GM23338 (cell line): ENCODE measurements around the gene KRTAP4-2. TPM values are rescaled to one million over a fixed set of nuclear protein-coding genes. Genes with fewer than 3 reads are reported as not detected.

Source experiments
- ATAC-seq: fragments of 200-7000 bp; cut with Tn5 transposase; 3 replicates; pipeline ENCODE4 v1.9.1; 2020
- DNase-seq: peaks from one replicate; pipeline ENCODE4 v3.0.0-alpha.2; 2015; ENCODE audit warnings: low spot score
- H2AFZ ChIP-seq: fragments of 200-600 bp; sonication (generic); 2 replicates; pipeline ENCODE4 v1.8.0; 2016; ENCODE audit warnings: antibody characterized with exemption, mild to moderate bottlenecking, moderate library complexity
- H3F3A ChIP-seq: fragments of 200-600 bp; sonication (generic); replicated peaks from 2 replicates; pipeline ENCODE4 v1.8.0; 2017; ENCODE audit warnings: antibody characterized with exemption, mixed run types, low read depth
- H3K27ac ChIP-seq: fragments of 200-600 bp; sonication (generic); 2 replicates; pipeline ENCODE4 v1.6.1; 2016; ENCODE audit warnings: low read depth
- H3K27me3 ChIP-seq: fragments of 200-600 bp; sonication (generic); 2 replicates; pipeline ENCODE4 v1.8.0; 2016; ENCODE audit warnings: mild to moderate bottlenecking, mixed run types, moderate library complexity; ENCODE audit not compliant: insufficient read depth
- H3K36me3 ChIP-seq: fragments of 200-600 bp; sonication (generic); 2 replicates; pipeline ENCODE4 v1.8.0; 2016; ENCODE audit warnings: mild to moderate bottlenecking; ENCODE audit not compliant: insufficient read depth
- H3K4me1 ChIP-seq: fragments of 200-600 bp; sonication (generic); 2 replicates; pipeline ENCODE4 v1.8.0; 2016; ENCODE audit warnings: mild to moderate bottlenecking, moderate library complexity; ENCODE audit not compliant: insufficient read depth
- H3K4me2 ChIP-seq: fragments of 200-600 bp; sonication (generic); 2 replicates; pipeline ENCODE4 v1.7.1; 2017; ENCODE audit warnings: mixed run types
- H3K4me3 ChIP-seq: fragments of 200-600 bp; sonication (generic); 2 replicates; pipeline ENCODE4 v1.6.1; 2016; ENCODE audit warnings: mixed run types
- H3K79me2 ChIP-seq: fragments of 200-600 bp; sonication (generic); replicated peaks from 2 replicates; pipeline ENCODE4 v1.8.0; 2017; ENCODE audit warnings: mild to moderate bottlenecking; ENCODE audit not compliant: insufficient read depth
- H3K9me2 ChIP-seq: fragments of 200-600 bp; sonication (generic); 2 replicates; pipeline ENCODE4 v1.8.0; 2017; ENCODE audit not compliant: insufficient read depth
- H4K20me1 ChIP-seq: fragments of 200-600 bp; sonication (generic); replicated peaks from 2 replicates; pipeline ENCODE4 v1.8.0; 2017; ENCODE audit warnings: mild to moderate bottlenecking; ENCODE audit not compliant: insufficient read depth
- H3K27ac Mint-ChIP-seq: 2 replicates; pipeline ENCODE4 v1.8.0; 2020; ENCODE audit warnings: inconsistent platforms, mild to moderate bottlenecking, moderate library complexity, mixed read lengths
- H3K27me3 Mint-ChIP-seq: 3 replicates; pipeline ENCODE4 v1.8.0; 2022; ENCODE audit warnings: low read depth, mild to moderate bottlenecking, moderate library complexity, mixed read lengths, inconsistent platforms; ENCODE audit not compliant: insufficient read depth, poor library complexity
- H3K36me3 Mint-ChIP-seq: 3 replicates; pipeline ENCODE4 v1.8.0; 2021; ENCODE audit warnings: low read depth, mild to moderate bottlenecking, inconsistent platforms, moderate library complexity, mixed read lengths
- H3K4me1 Mint-ChIP-seq: 3 replicates; pipeline ENCODE4 v1.8.0; 2020; ENCODE audit warnings: mild to moderate bottlenecking, inconsistent platforms, mixed read lengths
- H3K4me3 Mint-ChIP-seq: 3 replicates; pipeline ENCODE4 v1.8.0; 2021; ENCODE audit warnings: moderate library complexity, mild to moderate bottlenecking, inconsistent platforms, mixed read lengths
- H3K9me3 Mint-ChIP-seq: 3 replicates; pipeline ENCODE4 v1.8.0; 2020; ENCODE audit warnings: moderate library complexity, mild to moderate bottlenecking, inconsistent platforms, mixed read lengths
- CREB1 ChIP-seq: fragments of 250-450 bp; sonication (Bioruptor Pico); IDR thresholded peaks from 2 replicates; pipeline ENCODE4 v1.5.0; 2020; ENCODE audit warnings: low read depth, mild to moderate bottlenecking, moderate library complexity
- POLR2AphosphoS5 ChIP-seq: IDR thresholded peaks from 2 replicates; pipeline ENCODE4 v1.6.1; 2016; ENCODE audit warnings: antibody characterized with exemption, low read depth
- STAT1 ChIP-seq: IDR thresholded peaks from one replicate; pipeline ENCODE4 v1.6.1; 2016; ENCODE audit warnings: antibody characterized with exemption; ENCODE audit not compliant: unreplicated experiment
- ZNF114 ChIP-seq: fragments of 250-450 bp; sonication (Bioruptor Pico); IDR thresholded peaks from 2 replicates; pipeline ENCODE4 v1.5.0; 2020; ENCODE audit warnings: mild to moderate bottlenecking, moderate library complexity
- ZNF331 ChIP-seq: fragments of 250-450 bp; sonication (Bioruptor Pico); IDR thresholded peaks from 2 replicates; pipeline ENCODE4 v1.5.0; 2020; ENCODE audit warnings: low read depth, mild to moderate bottlenecking, moderate library complexity
- polyA plus RNA-seq: library from polyadenylated mRNA; unstranded; fragments of >200 nt; fragmentation: Nextera tagmentation; extraction: Ambion mirVana; gene quantifications from 2 replicates; pipeline ENCODE4 v1.2.1, GENCODE V29; 2016
- total RNA-seq: library from RNA; depleted of rRNA; stranded (reverse); fragments of >200 nt; shearing (Covaris generic); gene quantifications from 2 replicates; pipeline ENCODE4 v1.2.3, GENCODE V29; 2014
- TF ChIP-seq, protein P1 (sequence below): IDR thresholded peaks from 2 replicates; pipeline ENCODE4 v1.6.1; 2016; ENCODE audit warnings: antibody characterized with exemption
- TF ChIP-seq, protein P2 (sequence below), 2 experiments: fragments of 200-600 bp in 1 of 2; sonication (generic) in 1 of 2; conservative IDR thresholded peaks; 2 replicates each; pipeline versions ENCODE4 v1.5.1 to v1.6.1; 2016 to 2017; ENCODE audit warnings: antibody characterized with exemption in 2 of 2, low read depth in 2 of 2, mild to moderate bottlenecking in 2 of 2, moderate library complexity in 1 of 2
- TF ChIP-seq, protein P3 (sequence below): fragments of 250-450 bp; sonication (Bioruptor Pico); IDR thresholded peaks from 2 replicates; pipeline ENCODE4 v1.5.0; 2020; ENCODE audit warnings: mild to moderate bottlenecking, moderate library complexity
- TF ChIP-seq, protein P4 (sequence below): IDR thresholded peaks from one replicate; pipeline ENCODE4 v1.6.1; 2018; ENCODE audit warnings: antibody characterized with exemption; ENCODE audit not compliant: unreplicated experiment

The KRTAP4-2 gene
- total and polyA plus RNA-seq, 2 experiments from 2014 or later: not detected

DNA sequence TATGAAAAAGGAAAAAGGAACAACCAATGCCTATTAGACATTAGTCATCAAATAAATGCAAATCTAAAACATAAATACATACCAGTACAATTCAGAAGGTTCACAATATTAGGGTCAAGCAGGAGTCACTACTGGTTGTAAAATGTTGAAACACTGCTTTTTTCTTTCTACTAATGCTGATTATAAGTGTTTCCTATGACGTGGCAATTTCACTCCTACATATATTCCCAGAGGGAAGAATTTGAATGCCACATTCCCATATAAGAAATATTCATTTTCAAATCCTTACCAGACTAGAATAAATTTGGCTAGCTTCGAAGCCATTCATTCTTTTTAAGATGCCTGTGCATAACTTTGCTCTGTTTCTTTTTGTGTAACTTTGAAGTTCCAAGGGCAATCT lies 45.8 kb upstream of the KRTAP4-2 start:
- no peaks in the 10 kb centered on the region for H3F3A ChIP-seq
- no peak overlapping the region for H3K27ac ChIP-seq
- H3K27me3 Mint-ChIP-seq: no peaks in the 10 kb centered on the region
- DNase-seq (no peak), ATAC-seq (no peak)
- no peaks in the 10 kb centered on the region for H4K20me1 ChIP-seq
- H3K9me3 Mint-ChIP-seq: no peaks in the 10 kb centered on the region
- no peaks in the 10 kb centered on the region for H3K4me1 Mint-ChIP-seq
- H3K4me3 Mint-ChIP-seq: no peak overlapping the region
- no peak for TF ChIP-seq ZNF331
- TF ChIP-seq, protein P1, sequence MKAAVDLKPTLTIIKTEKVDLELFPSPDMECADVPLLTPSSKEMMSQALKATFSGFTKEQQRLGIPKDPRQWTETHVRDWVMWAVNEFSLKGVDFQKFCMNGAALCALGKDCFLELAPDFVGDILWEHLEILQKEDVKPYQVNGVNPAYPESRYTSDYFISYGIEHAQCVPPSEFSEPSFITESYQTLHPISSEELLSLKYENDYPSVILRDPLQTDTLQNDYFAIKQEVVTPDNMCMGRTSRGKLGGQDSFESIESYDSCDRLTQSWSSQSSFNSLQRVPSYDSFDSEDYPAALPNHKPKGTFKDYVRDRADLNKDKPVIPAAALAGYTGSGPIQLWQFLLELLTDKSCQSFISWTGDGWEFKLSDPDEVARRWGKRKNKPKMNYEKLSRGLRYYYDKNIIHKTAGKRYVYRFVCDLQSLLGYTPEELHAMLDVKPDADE: no peak
- no peaks in the 10 kb centered on the region for H3K36me3 Mint-ChIP-seq
- H2AFZ ChIP-seq: no peak overlapping the region
- H3K27me3 ChIP-seq: no peaks in the 10 kb centered on the region
- H3K9me2 ChIP-seq: no peaks in the 10 kb centered on the region
- no peaks in the 10 kb centered on the region for H3K4me1 ChIP-seq
- H3K36me3 ChIP-seq: no peaks in the 10 kb centered on the region
- H3K4me2 ChIP-seq: no peak overlapping the region
- H3K4me3 ChIP-seq: no peak overlapping the region
- H3K79me2 ChIP-seq: no peaks in the 10 kb centered on the region
- H3K27ac Mint-ChIP-seq: no peak overlapping the region

DNA sequence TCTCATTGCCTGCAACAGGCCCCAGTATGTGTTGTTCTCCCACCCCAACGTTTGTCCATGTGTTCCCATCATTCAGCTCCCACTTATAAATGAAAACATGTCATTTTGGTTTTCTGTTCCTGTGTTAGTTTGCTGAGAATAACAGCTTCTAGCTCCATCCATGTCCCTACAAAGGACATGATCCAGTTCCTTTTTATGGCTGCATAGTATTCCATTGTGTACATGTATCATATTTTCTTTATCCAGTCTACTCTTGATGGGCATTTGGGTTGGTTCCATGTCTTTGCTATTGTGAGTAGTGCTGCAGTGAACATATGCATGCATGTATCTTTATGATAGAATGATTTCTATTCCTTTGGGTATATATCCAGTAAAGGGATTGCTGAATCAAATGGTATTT lies 37.7 kb upstream of the KRTAP4-2 start:
- Histone ChIP-seq H3K4me1 (no peaks in the 10 kb centered on the region), H3K27me3 (no peaks in the 10 kb centered on the region), H3K79me2 (no peaks in the 10 kb centered on the region), H2AFZ (no peak overlapping the region), H3K9me2 (0 out of 2 replicates have a peak, but pooled peaks cover 6% of the 10 kb centered on the region), H3K4me2 (no peak overlapping the region), H3F3A (no peaks in the 10 kb centered on the region), H3K4me3 (no peak overlapping the region), H4K20me1 (no peaks in the 10 kb centered on the region), H3K27ac (no peak overlapping the region), H3K36me3 (no peaks in the 10 kb centered on the region)
- peaks cover 5% of the 10 kb centered on the region for H3K27me3 Mint-ChIP-seq
- H3K27ac Mint-ChIP-seq: no peak overlapping the region
- H3K4me1 Mint-ChIP-seq: no peaks in the 10 kb centered on the region
- H3K36me3 Mint-ChIP-seq: no peaks in the 10 kb centered on the region
- ATAC-seq (no peak), DNase-seq (no peak)
- H3K4me3 Mint-ChIP-seq: no peak overlapping the region
- H3K9me3 Mint-ChIP-seq: 0 out of 3 replicates have a peak, but pooled peaks cover 2% of the 10 kb centered on the region
- TF ChIP-seq ZNF331 (no peak), POLR2AphosphoS5 (no peak), STAT1 (no peak), ZNF114 (CRISPR knock-in tag) (no peak), CREB1 (CRISPR knock-in tag) (no peak)
- TF ChIP-seq, protein P2, sequence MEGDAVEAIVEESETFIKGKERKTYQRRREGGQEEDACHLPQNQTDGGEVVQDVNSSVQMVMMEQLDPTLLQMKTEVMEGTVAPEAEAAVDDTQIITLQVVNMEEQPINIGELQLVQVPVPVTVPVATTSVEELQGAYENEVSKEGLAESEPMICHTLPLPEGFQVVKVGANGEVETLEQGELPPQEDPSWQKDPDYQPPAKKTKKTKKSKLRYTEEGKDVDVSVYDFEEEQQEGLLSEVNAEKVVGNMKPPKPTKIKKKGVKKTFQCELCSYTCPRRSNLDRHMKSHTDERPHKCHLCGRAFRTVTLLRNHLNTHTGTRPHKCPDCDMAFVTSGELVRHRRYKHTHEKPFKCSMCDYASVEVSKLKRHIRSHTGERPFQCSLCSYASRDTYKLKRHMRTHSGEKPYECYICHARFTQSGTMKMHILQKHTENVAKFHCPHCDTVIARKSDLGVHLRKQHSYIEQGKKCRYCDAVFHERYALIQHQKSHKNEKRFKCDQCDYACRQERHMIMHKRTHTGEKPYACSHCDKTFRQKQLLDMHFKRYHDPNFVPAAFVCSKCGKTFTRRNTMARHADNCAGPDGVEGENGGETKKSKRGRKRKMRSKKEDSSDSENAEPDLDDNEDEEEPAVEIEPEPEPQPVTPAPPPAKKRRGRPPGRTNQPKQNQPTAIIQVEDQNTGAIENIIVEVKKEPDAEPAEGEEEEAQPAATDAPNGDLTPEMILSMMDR (conservative IDR thresholded peaks at IDR 0.05; ENCODE audit: low read depth in 2 of 2): no peak
- TF ChIP-seq, protein P3, sequence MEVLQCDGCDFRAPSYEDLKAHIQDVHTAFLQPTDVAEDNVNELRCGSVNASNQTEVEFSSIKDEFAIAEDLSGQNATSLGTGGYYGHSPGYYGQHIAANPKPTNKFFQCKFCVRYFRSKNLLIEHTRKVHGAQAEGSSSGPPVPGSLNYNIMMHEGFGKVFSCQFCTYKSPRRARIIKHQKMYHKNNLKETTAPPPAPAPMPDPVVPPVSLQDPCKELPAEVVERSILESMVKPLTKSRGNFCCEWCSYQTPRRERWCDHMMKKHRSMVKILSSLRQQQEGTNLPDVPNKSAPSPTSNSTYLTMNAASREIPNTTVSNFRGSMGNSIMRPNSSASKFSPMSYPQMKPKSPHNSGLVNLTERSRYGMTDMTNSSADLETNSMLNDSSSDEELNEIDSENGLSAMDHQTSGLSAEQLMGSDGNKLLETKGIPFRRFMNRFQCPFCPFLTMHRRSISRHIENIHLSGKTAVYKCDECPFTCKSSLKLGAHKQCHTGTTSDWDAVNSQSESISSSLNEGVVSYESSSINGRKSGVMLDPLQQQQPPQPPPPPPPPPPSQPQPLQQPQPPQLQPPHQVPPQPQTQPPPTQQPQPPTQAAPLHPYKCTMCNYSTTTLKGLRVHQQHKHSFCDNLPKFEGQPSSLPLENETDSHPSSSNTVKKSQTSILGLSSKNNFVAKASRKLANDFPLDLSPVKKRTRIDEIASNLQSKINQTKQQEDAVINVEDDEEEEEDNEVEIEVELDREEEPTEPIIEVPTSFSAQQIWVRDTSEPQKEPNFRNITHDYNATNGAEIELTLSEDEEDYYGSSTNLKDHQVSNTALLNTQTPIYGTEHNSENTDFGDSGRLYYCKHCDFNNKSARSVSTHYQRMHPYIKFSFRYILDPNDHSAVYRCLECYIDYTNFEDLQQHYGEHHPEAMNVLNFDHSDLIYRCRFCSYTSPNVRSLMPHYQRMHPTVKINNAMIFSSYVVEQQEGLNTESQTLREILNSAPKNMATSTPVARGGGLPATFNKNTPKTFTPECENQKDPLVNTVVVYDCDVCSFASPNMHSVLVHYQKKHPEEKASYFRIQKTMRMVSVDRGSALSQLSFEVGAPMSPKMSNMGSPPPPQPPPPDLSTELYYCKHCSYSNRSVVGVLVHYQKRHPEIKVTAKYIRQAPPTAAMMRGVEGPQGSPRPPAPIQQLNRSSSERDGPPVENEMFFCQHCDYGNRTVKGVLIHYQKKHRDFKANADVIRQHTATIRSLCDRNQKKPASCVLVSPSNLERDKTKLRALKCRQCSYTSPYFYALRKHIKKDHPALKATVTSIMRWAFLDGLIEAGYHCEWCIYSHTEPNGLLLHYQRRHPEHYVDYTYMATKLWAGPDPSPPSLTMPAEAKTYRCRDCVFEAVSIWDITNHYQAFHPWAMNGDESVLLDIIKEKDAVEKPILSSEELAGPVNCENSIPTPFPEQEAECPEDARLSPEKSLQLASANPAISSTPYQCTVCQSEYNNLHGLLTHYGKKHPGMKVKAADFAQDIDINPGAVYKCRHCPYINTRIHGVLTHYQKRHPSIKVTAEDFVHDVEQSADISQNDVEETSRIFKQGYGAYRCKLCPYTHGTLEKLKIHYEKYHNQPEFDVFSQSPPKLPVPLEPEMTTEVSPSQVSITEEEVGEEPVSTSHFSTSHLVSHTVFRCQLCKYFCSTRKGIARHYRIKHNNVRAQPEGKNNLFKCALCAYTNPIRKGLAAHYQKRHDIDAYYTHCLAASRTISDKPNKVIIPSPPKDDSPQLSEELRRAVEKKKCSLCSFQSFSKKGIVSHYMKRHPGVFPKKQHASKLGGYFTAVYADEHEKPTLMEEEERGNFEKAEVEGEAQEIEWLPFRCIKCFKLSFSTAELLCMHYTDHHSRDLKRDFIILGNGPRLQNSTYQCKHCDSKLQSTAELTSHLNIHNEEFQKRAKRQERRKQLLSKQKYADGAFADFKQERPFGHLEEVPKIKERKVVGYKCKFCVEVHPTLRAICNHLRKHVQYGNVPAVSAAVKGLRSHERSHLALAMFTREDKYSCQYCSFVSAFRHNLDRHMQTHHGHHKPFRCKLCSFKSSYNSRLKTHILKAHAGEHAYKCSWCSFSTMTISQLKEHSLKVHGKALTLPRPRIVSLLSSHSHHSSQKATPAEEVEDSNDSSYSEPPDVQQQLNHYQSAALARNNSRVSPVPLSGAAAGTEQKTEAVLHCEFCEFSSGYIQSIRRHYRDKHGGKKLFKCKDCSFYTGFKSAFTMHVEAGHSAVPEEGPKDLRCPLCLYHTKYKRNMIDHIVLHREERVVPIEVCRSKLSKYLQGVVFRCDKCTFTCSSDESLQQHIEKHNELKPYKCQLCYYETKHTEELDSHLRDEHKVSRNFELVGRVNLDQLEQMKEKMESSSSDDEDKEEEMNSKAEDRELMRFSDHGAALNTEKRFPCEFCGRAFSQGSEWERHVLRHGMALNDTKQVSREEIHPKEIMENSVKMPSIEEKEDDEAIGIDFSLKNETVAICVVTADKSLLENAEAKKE (CRISPR knock-in tag): no peak
- TF ChIP-seq, protein P4, sequence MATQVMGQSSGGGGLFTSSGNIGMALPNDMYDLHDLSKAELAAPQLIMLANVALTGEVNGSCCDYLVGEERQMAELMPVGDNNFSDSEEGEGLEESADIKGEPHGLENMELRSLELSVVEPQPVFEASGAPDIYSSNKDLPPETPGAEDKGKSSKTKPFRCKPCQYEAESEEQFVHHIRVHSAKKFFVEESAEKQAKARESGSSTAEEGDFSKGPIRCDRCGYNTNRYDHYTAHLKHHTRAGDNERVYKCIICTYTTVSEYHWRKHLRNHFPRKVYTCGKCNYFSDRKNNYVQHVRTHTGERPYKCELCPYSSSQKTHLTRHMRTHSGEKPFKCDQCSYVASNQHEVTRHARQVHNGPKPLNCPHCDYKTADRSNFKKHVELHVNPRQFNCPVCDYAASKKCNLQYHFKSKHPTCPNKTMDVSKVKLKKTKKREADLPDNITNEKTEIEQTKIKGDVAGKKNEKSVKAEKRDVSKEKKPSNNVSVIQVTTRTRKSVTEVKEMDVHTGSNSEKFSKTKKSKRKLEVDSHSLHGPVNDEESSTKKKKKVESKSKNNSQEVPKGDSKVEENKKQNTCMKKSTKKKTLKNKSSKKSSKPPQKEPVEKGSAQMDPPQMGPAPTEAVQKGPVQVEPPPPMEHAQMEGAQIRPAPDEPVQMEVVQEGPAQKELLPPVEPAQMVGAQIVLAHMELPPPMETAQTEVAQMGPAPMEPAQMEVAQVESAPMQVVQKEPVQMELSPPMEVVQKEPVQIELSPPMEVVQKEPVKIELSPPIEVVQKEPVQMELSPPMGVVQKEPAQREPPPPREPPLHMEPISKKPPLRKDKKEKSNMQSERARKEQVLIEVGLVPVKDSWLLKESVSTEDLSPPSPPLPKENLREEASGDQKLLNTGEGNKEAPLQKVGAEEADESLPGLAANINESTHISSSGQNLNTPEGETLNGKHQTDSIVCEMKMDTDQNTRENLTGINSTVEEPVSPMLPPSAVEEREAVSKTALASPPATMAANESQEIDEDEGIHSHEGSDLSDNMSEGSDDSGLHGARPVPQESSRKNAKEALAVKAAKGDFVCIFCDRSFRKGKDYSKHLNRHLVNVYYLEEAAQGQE: no peak
